ENCODE measurements around the gene KCNMA1.

Gene KCNMA1

GRCh38 chr10:77024461-77024860 lies 613.1 kb downstream of the KCNMA1 start:
- no peak for DNase-seq (ENCODE audit: low read depth, low spot score)

GRCh38 chr10:77023396-77023795 lies 614.2 kb downstream of the KCNMA1 start:
- no peak for DNase-seq (ENCODE audit: low read depth, low spot score)

DNA sequence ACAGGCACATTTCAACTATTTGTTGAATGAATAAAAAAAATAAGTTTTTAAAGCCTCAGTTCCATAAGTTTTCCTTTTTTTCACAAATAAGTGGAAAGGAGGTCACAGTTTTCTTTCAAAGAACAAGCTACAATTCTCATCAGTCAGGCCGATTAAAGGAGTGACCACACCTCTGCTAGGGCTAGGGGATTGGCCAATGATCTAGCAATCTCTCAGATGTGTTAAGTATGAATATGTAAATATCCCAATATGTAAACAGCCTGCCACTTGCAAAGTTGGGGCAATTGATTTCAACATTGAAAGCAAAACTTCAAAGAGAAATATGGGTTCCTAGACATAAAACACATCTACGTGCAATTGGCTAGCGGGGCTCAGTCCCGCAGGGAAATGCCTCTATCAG lies 614.9 kb downstream of the KCNMA1 start:
- DNase-seq (ENCODE audit: low read depth, low spot score), result no peak

GRCh38 chr10:77021966-77022490 lies 615.6 kb downstream of the KCNMA1 start:
- no peak for DNase-seq (ENCODE audit: low read depth, low spot score)

DNA sequence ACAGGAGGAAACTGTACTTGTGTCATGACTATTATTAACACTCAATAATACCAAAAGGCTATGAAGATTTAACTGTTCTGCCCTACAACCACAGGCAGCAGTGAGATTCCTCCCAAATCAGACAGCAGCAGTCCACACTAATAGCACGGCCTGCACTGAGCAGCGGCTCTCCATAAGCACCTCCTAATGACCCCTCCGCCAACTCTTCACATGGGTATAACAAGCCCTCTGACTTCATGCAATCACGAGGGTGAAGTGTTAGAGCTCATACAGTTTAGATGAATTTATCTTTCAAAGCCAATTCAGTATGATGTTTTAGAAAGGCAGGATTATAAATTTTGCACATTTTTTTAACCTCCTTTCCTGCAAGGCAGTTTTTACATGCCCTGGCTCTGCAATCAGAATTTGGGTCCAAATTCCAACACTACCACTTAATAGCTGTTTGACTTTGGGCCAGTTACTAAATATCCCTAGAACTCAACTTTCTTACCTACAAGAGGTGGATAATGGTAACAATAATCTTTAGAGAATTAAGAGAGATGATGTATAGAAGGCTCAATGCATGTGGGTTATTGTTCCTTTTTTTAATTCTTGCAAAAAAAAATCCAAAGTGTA lies 617.1 kb downstream of the KCNMA1 start:
- DNase-seq (ENCODE audit: low read depth, low spot score), result no peak

GRCh38 chr10:77016855-77017254 lies 620.8 kb downstream of the KCNMA1 start:
- DNase-seq (ENCODE audit: low read depth, low spot score), result no peak

- no peak for DNase-seq (ENCODE audit: low read depth, low spot score)
Measured at GRCh38 chr10:77016278-77016815, 621.3 kb downstream of the KCNMA1 start.

GRCh38 chr10:77015360-77015759 lies 622.2 kb downstream of the KCNMA1 start:
- DNase-seq (ENCODE audit: low read depth, low spot score), result no peak

- no peak for DNase-seq (ENCODE audit: low read depth, low spot score)
Measured at GRCh38 chr10:77012812-77013500, 624.7 kb downstream of the KCNMA1 start.

DNA sequence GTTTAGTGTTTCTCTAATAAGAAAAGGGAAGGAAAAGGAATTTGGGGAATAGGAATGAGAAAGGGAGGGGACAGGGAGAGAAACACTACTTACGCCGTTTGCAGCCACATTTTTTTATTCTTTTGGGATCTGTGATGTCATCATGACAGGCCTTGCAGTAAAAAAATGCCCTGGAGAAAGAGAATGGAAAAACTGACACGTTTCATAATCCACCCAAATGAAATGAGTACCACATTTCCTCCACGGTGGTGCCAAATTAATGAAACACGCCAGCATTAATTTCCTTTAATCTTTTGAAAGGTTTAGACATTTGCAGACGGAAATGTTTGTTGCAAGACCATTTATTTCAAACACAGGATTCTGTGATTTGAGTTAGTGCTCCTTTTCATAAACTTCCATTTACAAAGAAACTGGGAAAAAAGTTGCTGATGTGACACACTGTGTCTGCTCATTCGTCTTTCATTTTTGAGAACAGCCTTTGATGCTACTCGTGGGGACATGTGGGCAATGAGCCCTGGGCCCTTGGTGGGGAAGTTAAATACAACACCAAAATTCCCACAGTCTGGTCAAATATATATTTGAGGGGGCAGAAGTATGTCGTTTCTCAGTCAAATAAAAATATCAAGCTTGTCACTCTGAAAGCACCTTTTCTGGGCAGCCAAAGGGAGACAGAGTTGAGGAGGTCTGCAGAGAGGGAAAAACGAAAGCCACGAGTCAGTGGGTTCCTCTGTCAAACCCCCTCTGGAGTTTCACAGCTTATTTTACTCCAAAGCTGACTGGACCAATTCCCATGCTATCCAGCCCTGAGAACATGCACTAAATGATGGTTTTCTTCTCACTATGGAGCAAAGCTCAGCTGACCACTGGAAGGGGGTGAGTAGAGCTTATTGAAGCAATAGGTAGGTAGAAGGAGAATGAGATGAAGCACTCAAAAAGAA lies 625.5 kb downstream of the KCNMA1 start:
- DNase-seq (ENCODE audit: low read depth, low spot score), result no peak

GRCh38 chr10:77010430-77010829 lies 627.2 kb downstream of the KCNMA1 start:
- DNase-seq (ENCODE audit: low read depth, low spot score), result no peak

DNA sequence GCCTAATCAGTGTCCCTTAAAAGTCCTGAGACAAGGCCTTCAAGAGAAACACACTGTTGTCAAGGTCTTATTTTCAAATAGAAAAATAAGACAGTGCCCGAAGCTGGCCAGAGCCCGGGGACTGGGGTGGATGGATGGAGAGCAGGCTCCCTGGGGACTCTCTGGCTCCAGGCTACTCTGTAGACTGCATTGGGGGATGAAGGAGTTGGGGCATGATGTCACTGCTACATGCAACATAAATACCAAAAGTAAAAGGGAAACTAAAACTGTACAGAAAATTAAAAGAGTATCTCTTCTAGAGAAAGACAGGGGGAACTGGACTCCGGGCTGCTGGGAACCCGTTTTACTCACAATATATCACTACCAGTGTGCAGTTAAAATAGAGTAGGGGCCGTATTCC lies 629.8 kb downstream of the KCNMA1 start:
- DNase-seq (ENCODE audit: low read depth, low spot score), result no peak

DNA sequence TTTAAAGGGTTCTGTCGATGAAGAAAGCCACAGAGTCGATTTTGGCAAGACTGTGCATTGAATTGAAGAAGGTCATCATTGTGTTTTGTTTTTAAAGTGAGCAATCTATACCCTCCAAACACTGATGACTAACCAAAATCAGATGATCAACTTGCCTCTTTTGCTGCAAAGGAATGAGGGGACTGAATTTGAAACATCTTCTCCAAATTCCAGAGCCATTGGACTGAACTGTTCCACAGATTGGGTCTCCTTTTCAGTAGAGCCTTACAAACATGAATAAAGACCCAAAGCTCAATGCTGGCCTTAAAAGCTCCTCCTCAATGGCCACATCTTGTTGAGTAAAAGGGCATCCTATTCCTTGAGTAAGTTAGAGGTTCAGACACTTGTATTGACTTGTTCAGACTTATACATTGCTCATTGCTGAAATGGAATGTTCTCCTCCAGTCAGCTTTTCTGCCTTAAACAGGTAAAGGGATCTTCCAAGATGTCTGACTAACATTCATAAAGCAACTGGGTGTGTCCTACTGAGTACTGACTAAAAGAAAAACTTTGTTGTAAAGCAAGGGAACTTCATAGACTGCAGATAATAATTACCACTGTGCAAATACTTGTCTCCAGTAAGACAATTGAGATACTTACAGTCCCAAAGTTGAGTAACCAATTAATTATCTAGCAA lies 630.6 kb downstream of the KCNMA1 start:
- DNase-seq (ENCODE audit: low read depth, low spot score), result no peak

DNA sequence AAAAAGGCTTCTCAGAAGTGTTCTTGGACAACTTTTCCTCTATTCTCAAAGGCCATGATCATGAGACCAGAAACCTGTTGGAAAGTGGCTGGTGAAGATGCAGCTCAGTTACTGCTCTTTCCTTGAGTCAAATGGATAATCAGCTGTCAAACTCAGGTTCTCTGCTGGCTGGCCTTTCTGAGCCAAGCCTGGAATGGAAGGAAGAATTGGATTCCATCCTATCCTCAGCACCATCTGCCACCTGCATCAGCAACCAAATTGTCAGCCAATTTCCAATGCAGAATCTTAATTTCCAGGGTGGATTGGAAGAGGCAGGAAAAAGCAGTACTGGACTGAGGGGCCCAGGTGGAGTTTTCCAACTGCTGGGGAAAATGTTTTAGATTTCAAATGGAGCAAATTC lies 631.7 kb downstream of the KCNMA1 start:
- no peak for DNase-seq (ENCODE audit: low read depth, low spot score)

- DNase-seq (ENCODE audit: low read depth, low spot score), result peak; percentile 41
Measured at GRCh38 chr10:77004917-77005564, 632.6 kb downstream of the KCNMA1 start.

DNA sequence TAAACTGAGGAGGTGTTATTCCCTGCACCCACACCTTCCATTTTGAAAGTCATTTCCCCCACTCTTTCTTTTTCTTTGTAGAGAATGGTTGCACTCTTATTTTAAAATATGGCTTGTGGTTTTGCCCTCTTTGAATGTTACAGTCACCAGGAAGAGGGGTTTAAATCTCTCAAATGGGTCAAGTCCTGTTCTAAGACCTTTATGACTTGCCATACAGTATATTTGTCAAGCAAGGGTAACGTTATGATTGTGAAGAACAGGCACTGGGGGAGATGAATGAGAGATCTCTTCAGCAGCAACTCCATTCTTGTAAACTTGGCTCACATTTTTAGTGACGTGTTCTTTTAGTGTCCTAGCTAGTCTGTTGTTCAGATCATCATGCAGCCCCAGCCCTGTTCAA lies 634.7 kb downstream of the KCNMA1 start:
- no peak for DNase-seq (ENCODE audit: low read depth, low spot score)

DNA sequence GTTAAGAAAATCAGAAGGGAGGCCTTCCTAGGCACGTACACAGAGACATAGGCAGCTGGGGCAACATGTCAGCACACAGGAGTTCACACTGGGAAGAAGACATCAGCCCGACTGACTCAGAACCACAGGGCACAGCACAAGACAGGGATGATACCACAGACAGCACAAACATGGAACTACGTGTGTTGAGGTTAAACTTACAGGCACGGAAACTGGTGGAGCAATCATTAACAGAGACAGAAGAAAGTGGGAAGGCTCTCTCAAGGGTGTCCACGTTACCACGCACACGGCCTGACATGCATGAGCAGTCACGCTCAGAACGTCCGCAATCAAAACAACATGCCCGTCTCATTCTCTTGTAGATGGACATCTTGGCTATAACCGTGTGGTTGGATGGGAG lies 636.4 kb downstream of the KCNMA1 start:
- no peak for DNase-seq (ENCODE audit: low read depth, low spot score)

DNA sequence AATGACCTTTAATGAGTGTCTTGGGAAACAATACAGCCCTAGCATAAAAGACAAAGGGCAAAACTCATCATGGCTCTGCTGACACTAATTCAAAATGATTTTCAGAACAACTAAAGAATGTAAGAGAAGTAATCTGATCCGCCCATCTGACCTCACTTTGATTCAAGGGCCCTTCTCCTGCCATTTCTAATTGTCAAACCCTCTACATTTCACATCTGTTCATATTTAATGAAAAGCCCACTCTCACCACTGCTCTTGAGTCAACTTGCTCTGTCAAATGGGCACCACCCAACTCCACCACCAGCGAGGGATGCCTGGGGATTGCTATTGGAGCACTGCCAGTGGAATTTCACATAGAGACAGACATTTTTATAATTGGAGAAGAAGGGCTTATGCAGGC lies 639.2 kb downstream of the KCNMA1 start:
- DNase-seq (ENCODE audit: low read depth, low spot score), result no peak

GRCh38 chr10:76997631-76998030 lies 640.0 kb downstream of the KCNMA1 start:
- no peak for DNase-seq (ENCODE audit: low read depth, low spot score)

- no peak for DNase-seq (ENCODE audit: low read depth, low spot score)
Measured at GRCh38 chr10:76995023-76995422, 642.6 kb downstream of the KCNMA1 start.

GRCh38 chr10:76993213-76993612 lies 644.4 kb downstream of the KCNMA1 start:
- no peak for DNase-seq (ENCODE audit: low read depth, low spot score)

All from ELF-1 (cell line).